ENCODE data around the gene SIDT1.

GRCh38 chr3:113532698-113533533 lies 561 bp downstream of the SIDT1 start:
- TF ChIP-seq HMGA2 (CRISPR knock-in tag; IDR thresholded peaks at IDR 0.05) (no peak), ZNF232 (CRISPR knock-in tag; IDR thresholded peaks at IDR 0.05) (no peak), CTCF (IDR thresholded peaks at IDR 0.05) (no peak)
